Vagina (tissue), 2 donors: ENCODE measurements around the gene SOX4. TPM values are rescaled to one million over a fixed set of nuclear protein-coding genes. Genes with fewer than 3 reads are reported as not detected.

ENCODE experiments used
- DNase-seq, 2 donors: peaks; one replicate each; pipeline ENCODE4 v3.0.0-alpha.2; 2017; ENCODE audit errors: extremely low spot score in 2 of 2
- H3K27ac ChIP-seq: fragments of 200-600 bp; sonication (generic); one replicate; pipeline ENCODE4 v1.5.1; 2019
- H3K27me3 ChIP-seq: fragments of 200-600 bp; sonication (generic); one replicate; pipeline ENCODE4 v1.5.1; 2019
- H3K36me3 ChIP-seq, 2 donors: fragments of 200-600 bp; sonication (generic); one replicate each; pipeline ENCODE4 v1.5.1; 2017 to 2019
- H3K4me1 ChIP-seq: fragments of 200-600 bp; sonication (generic); one replicate; pipeline ENCODE4 v1.5.1; 2019
- H3K4me3 ChIP-seq, 2 donors: fragments of 200-600 bp; sonication (generic); 1 replicate in 1 of 2; 2 replicates in 1 of 2; pipeline ENCODE4 v1.5.1; 2016 to 2019
- H3K9me3 ChIP-seq: fragments of 200-600 bp; sonication (generic); one replicate; pipeline ENCODE4 v1.5.1; 2019
- CTCF ChIP-seq, 3 experiments: fragments of 450-650 bp in 2 of 3; fragments of 200-600 bp in 1 of 3; sonication (generic) in 1 of 3; IDR thresholded peaks; one replicate each; pipeline ENCODE4 v1.5.1; 2017 to 2019; ENCODE audit warnings: antibody characterized with exemption in 3 of 3, mild to moderate bottlenecking in 2 of 3, moderate library complexity in 2 of 3
- POLR2A ChIP-seq, 2 donors: fragments of 450-650 bp; IDR thresholded peaks; one replicate each; pipeline ENCODE4 v1.6.1; 2017; ENCODE audit warnings: antibody characterized with exemption in 2 of 2, mild to moderate bottlenecking in 2 of 2, moderate library complexity in 2 of 2
- POLR2AphosphoS5 ChIP-seq, 2 donors: sonication (generic); formaldehyde crosslinking; IDR thresholded peaks; one replicate each; pipeline ENCODE4 v1.9.0; 2017; ENCODE audit warnings: antibody characterized with exemption in 2 of 2, mild to moderate bottlenecking in 2 of 2, low read depth in 1 of 2; ENCODE audit not compliant: insufficient read depth in 1 of 2
- intact Hi-C: fragments of 100-400 bp; cut with DNase I; formaldehyde crosslinking; loops from one replicate; pipeline ENCODE4 v1.15.1; 2023
- small RNA-seq: library from RNA; depleted of rRNA; stranded (forward); fragments of <200 nt; gene quantifications from one replicate; pipeline ENCODE3, GENCODE V24; 2016
- total RNA-seq: library from RNA; depleted of rRNA; stranded (reverse); fragments of >200 nt; gene quantifications from one replicate; pipeline ENCODE4 v1.2.3, GENCODE V29; 2016

SOX4 gene
- total RNA-seq, 1 donor from 2014 or later, result 11.5 TPM

GRCh38 chr6:21636876-21637275 lies 43.3 kb downstream of the SOX4 start:
- Histone ChIP-seq H3K4me1 (peaks cover 4% of the 10 kb centered on the region), H3K27ac (no peak overlapping the region), H3K36me3 (no peaks in the 10 kb centered on the region), H3K9me3 (no peaks in the 10 kb centered on the region), H3K27me3 (no peaks in the 10 kb centered on the region), H3K4me3 (no peak overlapping the region)
- no peak for DNase-seq
- intact Hi-C loops, result no loop called here
- TF ChIP-seq POLR2A (IDR thresholded peaks at IDR 0.05), result no peak
- TF ChIP-seq POLR2AphosphoS5 (IDR thresholded peaks at IDR 0.05; ENCODE audit: insufficient read depth in 1 of 2, low read depth in 1 of 2), result no peak
- no peak for TF ChIP-seq CTCF (IDR thresholded peaks at IDR 0.05)

DNA sequence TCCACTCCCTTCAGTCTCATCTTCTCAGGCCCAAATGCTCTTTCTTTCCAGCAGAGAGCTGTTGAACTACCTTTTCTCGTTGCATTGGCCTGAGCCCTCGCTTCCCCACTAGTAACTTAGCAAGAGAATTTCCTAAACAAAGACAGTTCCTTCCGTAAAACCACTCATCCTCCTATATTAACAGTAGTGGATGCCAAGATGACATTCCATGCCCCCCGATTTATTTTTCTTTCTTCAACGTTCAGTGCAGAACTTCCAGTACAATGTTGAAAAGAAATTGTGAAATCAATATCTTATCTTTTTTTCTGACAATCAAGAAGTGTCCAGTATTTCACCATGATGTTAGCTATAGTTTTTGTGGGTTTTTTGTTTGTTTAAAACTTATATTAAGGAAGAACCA lies 45.8 kb downstream of the SOX4 start:
- H3K27me3 ChIP-seq, result no peaks in the 10 kb centered on the region
- H3K27ac ChIP-seq, result no peak overlapping the region
- peaks cover 4% of the 10 kb centered on the region for H3K4me1 ChIP-seq
- intact Hi-C loops, result no loop called here
- H3K36me3 ChIP-seq, result no peaks in the 10 kb centered on the region
- DNase-seq, result no peak
- H3K4me3 ChIP-seq, result no peak overlapping the region
- H3K9me3 ChIP-seq, result no peaks in the 10 kb centered on the region
- no peak for TF ChIP-seq POLR2A (IDR thresholded peaks at IDR 0.05)
- TF ChIP-seq POLR2AphosphoS5 (IDR thresholded peaks at IDR 0.05; ENCODE audit: insufficient read depth in 1 of 2, low read depth in 1 of 2), result no peak

Small RNAs within 50 kb of the gene (small RNA-seq; reads per million reads assigned to genes)
- gene BOLA2P3, result not detected
